ENCODE results near the gene CHRD. TPM values are rescaled to one million over a fixed set of nuclear protein-coding genes. Genes with fewer than 3 reads are reported as not detected.
"Not testable (repeated sequence)": the region's sequence is repeated elsewhere in the genome, so short reads cannot be mapped to it uniquely, and the experiment has no call there.

The CHRD gene
- polyA plus RNA-seq, 1 of the 3 experiments (the other 2 are of a cell fraction) = 0.95 TPM

DNA sequence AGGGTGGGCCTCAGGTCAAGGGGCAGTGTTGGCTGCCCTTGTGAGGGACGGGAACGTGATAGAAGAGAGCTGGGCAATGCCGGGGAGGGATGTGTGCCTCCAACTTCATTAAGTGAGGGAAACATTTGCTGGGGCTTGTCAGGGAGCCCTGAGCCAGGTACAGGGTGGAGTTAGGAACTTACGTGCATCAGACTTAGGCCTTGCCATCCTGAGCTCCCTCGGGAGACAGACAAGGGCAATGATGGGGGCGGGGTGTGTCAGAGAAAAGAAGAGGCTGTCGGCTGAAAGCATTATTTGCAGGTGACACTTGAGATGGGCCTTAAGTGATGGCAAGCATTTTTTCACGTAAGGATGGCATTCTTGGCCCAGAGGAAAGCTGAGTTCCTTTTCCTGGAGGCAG lies 40.9 kb upstream of the CHRD start:
- WGBS (ENCODE audit: low lambda C conversion rate) = 58% methylated on average over 8 of the region's 8 CpGs
- Histone ChIP-seq H3K27ac (ENCODE audit: low read depth in 2 of 2, low read length in 1 of 2) (peak overlapping the region; percentile 90 to 92; a peak in 3 of 4 replicates), H3K27me3 (ENCODE audit: insufficient read depth) (no peaks in the 10 kb centered on the region), H3F3A (replicated peaks; ENCODE audit: insufficient read depth) (peaks cover 24% of the 10 kb centered on the region), H3K9ac (peak overlapping the region; percentile 83), H2AFZ (ENCODE audit: low read depth) (no peak overlapping the region), H3K36me3 (replicated peaks in 1 of 2; ENCODE audit: control insufficient read depth in 1 of 2, insufficient read depth in 2 of 2, low read length in 1 of 2) (peaks cover 9 to 34% of the 10 kb centered on the region in 2 experiments), H3K79me2 (ENCODE audit: insufficient read depth) (peaks cover 60% of the 10 kb centered on the region), H3K9me2 (no peaks in the 10 kb centered on the region), H3K4me2 (peak overlapping the region; percentile 85), H3K9me3 (no peaks in the 10 kb centered on the region), H4K20me1 (ENCODE audit: insufficient read depth) (peaks cover 15% of the 10 kb centered on the region; the same call in 1 of the 2 replicates), H3K4me3 (ENCODE audit: low read depth in 2 of 2, low read length in 1 of 2) (peak overlapping the region; percentile 72 to 74; a peak in 3 of 4 replicates), H3K4me1 (ENCODE audit: control insufficient read depth in 1 of 2, insufficient read depth in 2 of 2, low read depth in 1 of 2, low read length in 1 of 2) (peaks cover 35 to 37% of the 10 kb centered on the region in 2 experiments; a peak in 3 of 4 replicates)
- no peak for DNase-seq
- POLR2A ChIA-PET = interaction anchor here (0.6 to 3.1 kb wide), 7 partner anchors 9 to 506 kb away, joined by 3 to 19 read pairs (median 6); partner anchors contain the start of genes CLCN2 and POLR2H
- no peak for TF ChIP-seq SIN3A (IDR thresholded peaks at IDR 0.05; ENCODE audit: borderline replicate concordance, low read depth, low read length)
- CTCF ChIA-PET = interaction anchor here (0.6 to 5.2 kb wide), 11 partner anchors 9 to 442 kb away, joined by 3 to 63 read pairs (median 3); partner anchors contain the start of genes CLCN2, EEF1AKMT4 and POLR2H

DNA sequence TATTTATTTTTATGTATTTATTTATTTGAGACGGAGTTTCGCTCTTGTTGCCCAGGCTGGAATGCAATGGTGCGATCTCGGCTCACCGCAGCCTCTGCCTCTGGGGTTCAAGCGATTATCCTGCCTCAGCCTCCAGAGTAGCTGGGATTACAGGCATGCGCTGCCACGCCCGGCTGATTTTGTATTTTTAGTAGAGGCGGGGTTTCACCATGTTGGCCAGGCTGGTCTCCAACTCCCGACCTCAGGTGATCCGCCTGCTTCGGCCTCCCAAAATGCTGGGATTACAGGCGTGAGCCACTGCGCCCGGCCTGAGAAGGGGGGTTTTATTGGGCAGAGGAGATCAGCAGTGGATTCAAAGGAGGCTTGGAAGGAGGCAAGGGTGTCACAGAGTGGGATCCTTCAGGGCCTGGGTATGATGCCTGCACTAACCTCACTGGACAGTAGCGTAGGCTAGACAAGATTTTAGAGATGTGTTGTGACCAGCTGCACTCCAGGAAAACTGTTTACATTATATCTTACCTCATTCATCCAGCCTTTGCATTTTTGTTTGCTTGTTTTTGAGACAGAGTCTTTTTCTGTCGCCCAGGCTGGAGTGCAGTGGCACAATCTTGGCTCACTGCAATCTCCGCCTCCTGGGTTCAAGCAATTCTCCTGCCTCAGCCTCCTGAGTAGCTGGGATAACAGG lies 40.3 kb upstream of the CHRD start:
- not testable (repeated sequence) for H3K27me3 ChIP-seq (ENCODE audit: insufficient read depth); H3K4me3 ChIP-seq (ENCODE audit: low read depth in 2 of 2, low read length in 1 of 2); H3K9ac ChIP-seq; DNase-seq; H2AFZ ChIP-seq (ENCODE audit: low read depth); H3K9me3 ChIP-seq; H3K9me2 ChIP-seq
- Histone ChIP-seq H3K27ac (ENCODE audit: low read depth in 2 of 2, low read length in 1 of 2) (peak overlapping the region in 1 of 2 experiments; percentile 90; a peak in 1 of 4 replicates), H4K20me1 (ENCODE audit: insufficient read depth) (peaks cover 14% of the 10 kb centered on the region; the same call in 1 of the 2 replicates), H3K36me3 (replicated peaks in 1 of 2; ENCODE audit: control insufficient read depth in 1 of 2, insufficient read depth in 2 of 2, low read length in 1 of 2) (peaks cover 7 to 31% of the 10 kb centered on the region in 2 experiments), H3K79me2 (ENCODE audit: insufficient read depth) (peaks cover 60% of the 10 kb centered on the region), H3K4me1 (ENCODE audit: control insufficient read depth in 1 of 2, insufficient read depth in 2 of 2, low read depth in 1 of 2, low read length in 1 of 2) (peaks cover 31 to 36% of the 10 kb centered on the region in 2 experiments; a peak in 3 of 4 replicates), H3F3A (replicated peaks; ENCODE audit: insufficient read depth) (peaks cover 18% of the 10 kb centered on the region), H3K4me2 (peak overlapping the region; percentile 85)
- 96% methylated on average over 19 of the region's 19 CpGs for WGBS (ENCODE audit: low lambda C conversion rate)
- CTCF ChIA-PET = interaction anchor here (0.9 to 5.2 kb wide), 6 partner anchors 9 to 443 kb away, joined by 3 to 63 read pairs (median 4); partner anchors contain the start of genes CLCN2 and POLR2H
- POLR2A ChIA-PET = interaction anchor here (0.6 to 3.1 kb wide), 7 partner anchors 9 to 507 kb away, joined by 3 to 19 read pairs (median 6); partner anchors contain the start of genes CLCN2 and POLR2H

DNA sequence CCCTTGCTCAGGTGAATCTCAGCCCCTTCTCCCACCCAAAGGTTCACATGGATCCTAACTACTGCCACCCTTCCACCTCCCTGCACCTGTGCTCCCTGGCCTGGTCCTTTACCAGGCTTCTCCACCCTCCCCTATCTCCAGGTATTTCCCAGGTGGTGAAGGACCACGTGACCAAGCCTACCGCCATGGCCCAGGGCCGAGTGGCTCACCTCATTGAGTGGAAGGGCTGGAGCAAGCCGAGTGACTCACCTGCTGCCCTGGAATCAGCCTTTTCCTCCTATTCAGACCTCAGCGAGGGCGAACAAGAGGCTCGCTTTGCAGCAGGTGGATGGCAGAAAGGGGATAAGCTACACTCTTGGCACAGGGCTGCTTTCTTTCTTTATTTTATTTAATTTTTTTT lies 37.9 kb upstream of the CHRD start:
- H3K9me3 ChIP-seq = no peaks in the 10 kb centered on the region
- H2AFZ ChIP-seq (ENCODE audit: low read depth) = no peak overlapping the region
- H3K27ac ChIP-seq (ENCODE audit: low read depth in 2 of 2, low read length in 1 of 2) = no peak overlapping the region
- peaks cover 52% of the 10 kb centered on the region for H3K79me2 ChIP-seq (ENCODE audit: insufficient read depth)
- H3K27me3 ChIP-seq (ENCODE audit: insufficient read depth) = no peaks in the 10 kb centered on the region
- H3K9ac ChIP-seq = no peak overlapping the region
- 95% methylated on average over 7 of the region's 7 CpGs for WGBS (ENCODE audit: low lambda C conversion rate)
- CTCF ChIA-PET = interaction anchor here (2.2 to 5.3 kb wide), 2 partner anchors 12 to 36 kb away, joined by 4 to 42 read pairs; no protein-coding TSS in a partner anchor
- H3F3A ChIP-seq (replicated peaks; ENCODE audit: insufficient read depth) = peaks cover 4% of the 10 kb centered on the region
- peaks cover 22% of the 10 kb centered on the region in 2 experiments; a peak in 3 of 4 replicates for H3K4me1 ChIP-seq (ENCODE audit: control insufficient read depth in 1 of 2, insufficient read depth in 2 of 2, low read depth in 1 of 2, low read length in 1 of 2)
- no peaks in the 10 kb centered on the region for H3K9me2 ChIP-seq
- no peak for DNase-seq
- H3K4me2 ChIP-seq = no peak overlapping the region
- H4K20me1 ChIP-seq (ENCODE audit: insufficient read depth) = 0 out of 2 replicates have a peak, but pooled peaks cover 5% of the 10 kb centered on the region
- H3K36me3 ChIP-seq (replicated peaks in 1 of 2; ENCODE audit: control insufficient read depth in 1 of 2, insufficient read depth in 2 of 2, low read length in 1 of 2) = peaks cover 0 to 34% of the 10 kb centered on the region in 2 experiments
- H3K4me3 ChIP-seq (ENCODE audit: low read depth in 2 of 2, low read length in 1 of 2) = no peak overlapping the region
- POLR2A ChIA-PET = no interaction called here
- TF ChIP-seq, protein P1, sequence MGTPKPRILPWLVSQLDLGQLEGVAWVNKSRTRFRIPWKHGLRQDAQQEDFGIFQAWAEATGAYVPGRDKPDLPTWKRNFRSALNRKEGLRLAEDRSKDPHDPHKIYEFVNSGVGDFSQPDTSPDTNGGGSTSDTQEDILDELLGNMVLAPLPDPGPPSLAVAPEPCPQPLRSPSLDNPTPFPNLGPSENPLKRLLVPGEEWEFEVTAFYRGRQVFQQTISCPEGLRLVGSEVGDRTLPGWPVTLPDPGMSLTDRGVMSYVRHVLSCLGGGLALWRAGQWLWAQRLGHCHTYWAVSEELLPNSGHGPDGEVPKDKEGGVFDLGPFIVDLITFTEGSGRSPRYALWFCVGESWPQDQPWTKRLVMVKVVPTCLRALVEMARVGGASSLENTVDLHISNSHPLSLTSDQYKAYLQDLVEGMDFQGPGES (IDR thresholded peaks at IDR 0.05; ENCODE audit: low read depth, low read length) = no peak
- TF ChIP-seq, protein P2, sequence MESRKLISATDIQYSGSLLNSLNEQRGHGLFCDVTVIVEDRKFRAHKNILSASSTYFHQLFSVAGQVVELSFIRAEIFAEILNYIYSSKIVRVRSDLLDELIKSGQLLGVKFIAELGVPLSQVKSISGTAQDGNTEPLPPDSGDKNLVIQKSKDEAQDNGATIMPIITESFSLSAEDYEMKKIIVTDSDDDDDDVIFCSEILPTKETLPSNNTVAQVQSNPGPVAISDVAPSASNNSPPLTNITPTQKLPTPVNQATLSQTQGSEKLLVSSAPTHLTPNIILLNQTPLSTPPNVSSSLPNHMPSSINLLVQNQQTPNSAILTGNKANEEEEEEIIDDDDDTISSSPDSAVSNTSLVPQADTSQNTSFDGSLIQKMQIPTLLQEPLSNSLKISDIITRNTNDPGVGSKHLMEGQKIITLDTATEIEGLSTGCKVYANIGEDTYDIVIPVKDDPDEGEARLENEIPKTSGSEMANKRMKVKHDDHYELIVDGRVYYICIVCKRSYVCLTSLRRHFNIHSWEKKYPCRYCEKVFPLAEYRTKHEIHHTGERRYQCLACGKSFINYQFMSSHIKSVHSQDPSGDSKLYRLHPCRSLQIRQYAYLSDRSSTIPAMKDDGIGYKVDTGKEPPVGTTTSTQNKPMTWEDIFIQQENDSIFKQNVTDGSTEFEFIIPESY (IDR thresholded peaks at IDR 0.05; ENCODE audit: borderline replicate concordance, low read depth) = no peak
- TF ChIP-seq SMC3 (IDR thresholded peaks at IDR 0.05; ENCODE audit: low read depth, low read length) (no peak), TCF12 (IDR thresholded peaks at IDR 0.05) (no peak), SIN3A (IDR thresholded peaks at IDR 0.05; ENCODE audit: borderline replicate concordance, low read depth, low read length) (no peak), RCOR1 (IDR thresholded peaks at IDR 0.05; ENCODE audit: low read length) (no peak), RAD21 (IDR thresholded peaks at IDR 0.05; ENCODE audit: low read length) (no peak), RXRA (IDR thresholded peaks at IDR 0.05; ENCODE audit: borderline replicate concordance, low read depth) (no peak), GABPA (IDR thresholded peaks at IDR 0.05; ENCODE audit: low read depth) (no peak), GATA2 (CRISPR knock-in tag; IDR thresholded peaks at IDR 0.05) (no peak), FOXJ3 (CRISPR knock-in tag; IDR thresholded peaks at IDR 0.05) (no peak)
- TF ChIP-seq, protein P3, sequence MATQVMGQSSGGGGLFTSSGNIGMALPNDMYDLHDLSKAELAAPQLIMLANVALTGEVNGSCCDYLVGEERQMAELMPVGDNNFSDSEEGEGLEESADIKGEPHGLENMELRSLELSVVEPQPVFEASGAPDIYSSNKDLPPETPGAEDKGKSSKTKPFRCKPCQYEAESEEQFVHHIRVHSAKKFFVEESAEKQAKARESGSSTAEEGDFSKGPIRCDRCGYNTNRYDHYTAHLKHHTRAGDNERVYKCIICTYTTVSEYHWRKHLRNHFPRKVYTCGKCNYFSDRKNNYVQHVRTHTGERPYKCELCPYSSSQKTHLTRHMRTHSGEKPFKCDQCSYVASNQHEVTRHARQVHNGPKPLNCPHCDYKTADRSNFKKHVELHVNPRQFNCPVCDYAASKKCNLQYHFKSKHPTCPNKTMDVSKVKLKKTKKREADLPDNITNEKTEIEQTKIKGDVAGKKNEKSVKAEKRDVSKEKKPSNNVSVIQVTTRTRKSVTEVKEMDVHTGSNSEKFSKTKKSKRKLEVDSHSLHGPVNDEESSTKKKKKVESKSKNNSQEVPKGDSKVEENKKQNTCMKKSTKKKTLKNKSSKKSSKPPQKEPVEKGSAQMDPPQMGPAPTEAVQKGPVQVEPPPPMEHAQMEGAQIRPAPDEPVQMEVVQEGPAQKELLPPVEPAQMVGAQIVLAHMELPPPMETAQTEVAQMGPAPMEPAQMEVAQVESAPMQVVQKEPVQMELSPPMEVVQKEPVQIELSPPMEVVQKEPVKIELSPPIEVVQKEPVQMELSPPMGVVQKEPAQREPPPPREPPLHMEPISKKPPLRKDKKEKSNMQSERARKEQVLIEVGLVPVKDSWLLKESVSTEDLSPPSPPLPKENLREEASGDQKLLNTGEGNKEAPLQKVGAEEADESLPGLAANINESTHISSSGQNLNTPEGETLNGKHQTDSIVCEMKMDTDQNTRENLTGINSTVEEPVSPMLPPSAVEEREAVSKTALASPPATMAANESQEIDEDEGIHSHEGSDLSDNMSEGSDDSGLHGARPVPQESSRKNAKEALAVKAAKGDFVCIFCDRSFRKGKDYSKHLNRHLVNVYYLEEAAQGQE (IDR thresholded peaks at IDR 0.05; ENCODE audit: low read depth, low read length) = no peak
